ENCODE data around the gene GPX4.

- TF ChIP-seq CTCF (IDR thresholded peaks at IDR 0.05; ENCODE audit: extremely low read depth in 1 of 2, insufficient read depth in 1 of 2, low read depth in 1 of 2, low read length in 2 of 2) = no peak
- TF ChIP-seq EZH2 (IDR thresholded peaks at IDR 0.05; ENCODE audit: borderline replicate concordance, low read depth, low read length, severe bottlenecking) = no peak
- TF ChIP-seq POLR2A (IDR thresholded peaks at IDR 0.05; ENCODE audit: low read depth, low read length) = no peak
- no peak for TF ChIP-seq POLR2AphosphoS5 (IDR thresholded peaks at IDR 0.05; ENCODE audit: insufficient read depth, low read depth, low read length)
These were observed 4.0 kb downstream of the GPX4 start for GRCh38 chr19:1107661-1108261.

Data from endothelial cell of umbilical vein (primary cell).